KMS-11 (cell line): ENCODE results near the gene ACTBL2.

ENCODE experiments used
- H2AFZ ChIP-seq: fragments of 200-600 bp; sonication (generic); 2 replicates; pipeline ENCODE4 v1.6.1; 2016; ENCODE audit warnings: antibody characterized with exemption, mixed run types, low read depth
- H3K27ac ChIP-seq: fragments of 200-600 bp; sonication (generic); 2 replicates; pipeline ENCODE4 v1.6.1; 2016; ENCODE audit warnings: mild to moderate bottlenecking, mixed run types
- H3K27me3 ChIP-seq: fragments of 200-600 bp; sonication (generic); 2 replicates; pipeline ENCODE4 v1.6.1; 2017; ENCODE audit warnings: mild to moderate bottlenecking, low read depth, mixed run types, moderate library complexity; ENCODE audit not compliant: insufficient read depth
- H3K36me3 ChIP-seq: fragments of 200-600 bp; sonication (generic); 2 replicates; pipeline ENCODE4 v1.6.1; 2017; ENCODE audit warnings: mild to moderate bottlenecking, mixed run types; ENCODE audit not compliant: insufficient read depth
- H3K4me1 ChIP-seq: fragments of 200-600 bp; sonication (generic); 2 replicates; pipeline ENCODE4 v1.6.1; 2016; ENCODE audit warnings: mild to moderate bottlenecking, low read depth, mixed run types; ENCODE audit not compliant: poor library complexity, severe bottlenecking
- H3K4me2 ChIP-seq: fragments of 200-600 bp; sonication (generic); 2 replicates; pipeline ENCODE4 v1.7.0; 2016; ENCODE audit warnings: mild to moderate bottlenecking, mixed run types
- H3K4me3 ChIP-seq: fragments of 200-600 bp; sonication (generic); IDR thresholded peaks from 2 replicates; pipeline ENCODE4 v1.6.1; 2017; ENCODE audit warnings: low read depth, low read length, mixed read lengths; ENCODE audit not compliant: insufficient read depth
- H3K79me2 ChIP-seq: fragments of 200-600 bp; sonication (generic); 2 replicates; pipeline ENCODE4 v1.6.1; 2016; ENCODE audit warnings: low read depth, mixed run types; ENCODE audit not compliant: insufficient read depth
- H3K9ac ChIP-seq: fragments of 200-600 bp; sonication (generic); 2 replicates; pipeline ENCODE4 v1.6.1; 2016; ENCODE audit warnings: mild to moderate bottlenecking, mixed run types
- H4K20me1 ChIP-seq: fragments of 200-600 bp; sonication (generic); 2 replicates; pipeline ENCODE4 v1.6.1; 2016; ENCODE audit warnings: mild to moderate bottlenecking, mixed run types; ENCODE audit not compliant: insufficient read depth
- TF ChIP-seq, protein P1 (sequence below): fragments of 200-600 bp; sonication (generic); conservative IDR thresholded peaks from 2 replicates; pipeline ENCODE4 v1.6.1; 2017; ENCODE audit warnings: low read depth, mild to moderate bottlenecking, antibody characterized with exemption, low read length, moderate library complexity, mixed read lengths

The ACTBL2 gene

DNA sequence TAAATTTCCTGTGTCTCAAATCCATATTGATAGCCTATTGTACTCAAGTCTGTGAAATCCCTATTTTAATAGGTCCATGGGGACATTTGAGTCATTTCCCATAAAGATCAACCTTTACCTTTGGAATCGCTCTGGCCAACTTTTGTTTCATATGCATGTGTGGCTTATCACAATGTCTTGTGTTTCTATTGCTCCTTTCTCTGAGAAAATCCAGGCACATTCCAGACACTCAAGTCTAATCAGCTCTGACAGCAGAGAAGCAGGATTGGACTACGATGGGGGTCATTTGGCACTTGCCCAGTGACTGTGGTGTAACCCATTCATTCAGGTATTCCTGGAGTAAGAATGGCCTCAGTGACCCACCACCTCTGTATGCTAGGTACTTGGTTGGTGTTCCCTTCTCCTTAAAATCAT lies 48.4 kb downstream of the ACTBL2 start:
- H2AFZ ChIP-seq, result no peak overlapping the region
- no peak overlapping the region for H3K9ac ChIP-seq
- H3K27ac ChIP-seq, result no peak overlapping the region
- H3K4me3 ChIP-seq, result no peak overlapping the region
- no peaks in the 10 kb centered on the region for H4K20me1 ChIP-seq
- H3K27me3 ChIP-seq, result no peaks in the 10 kb centered on the region
- H3K4me1 ChIP-seq, result no peaks in the 10 kb centered on the region
- TF ChIP-seq, protein P1, sequence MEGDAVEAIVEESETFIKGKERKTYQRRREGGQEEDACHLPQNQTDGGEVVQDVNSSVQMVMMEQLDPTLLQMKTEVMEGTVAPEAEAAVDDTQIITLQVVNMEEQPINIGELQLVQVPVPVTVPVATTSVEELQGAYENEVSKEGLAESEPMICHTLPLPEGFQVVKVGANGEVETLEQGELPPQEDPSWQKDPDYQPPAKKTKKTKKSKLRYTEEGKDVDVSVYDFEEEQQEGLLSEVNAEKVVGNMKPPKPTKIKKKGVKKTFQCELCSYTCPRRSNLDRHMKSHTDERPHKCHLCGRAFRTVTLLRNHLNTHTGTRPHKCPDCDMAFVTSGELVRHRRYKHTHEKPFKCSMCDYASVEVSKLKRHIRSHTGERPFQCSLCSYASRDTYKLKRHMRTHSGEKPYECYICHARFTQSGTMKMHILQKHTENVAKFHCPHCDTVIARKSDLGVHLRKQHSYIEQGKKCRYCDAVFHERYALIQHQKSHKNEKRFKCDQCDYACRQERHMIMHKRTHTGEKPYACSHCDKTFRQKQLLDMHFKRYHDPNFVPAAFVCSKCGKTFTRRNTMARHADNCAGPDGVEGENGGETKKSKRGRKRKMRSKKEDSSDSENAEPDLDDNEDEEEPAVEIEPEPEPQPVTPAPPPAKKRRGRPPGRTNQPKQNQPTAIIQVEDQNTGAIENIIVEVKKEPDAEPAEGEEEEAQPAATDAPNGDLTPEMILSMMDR, result no peak
- no peaks in the 10 kb centered on the region for H3K36me3 ChIP-seq
- H3K4me2 ChIP-seq, result no peak overlapping the region
- H3K79me2 ChIP-seq, result no peaks in the 10 kb centered on the region

DNA sequence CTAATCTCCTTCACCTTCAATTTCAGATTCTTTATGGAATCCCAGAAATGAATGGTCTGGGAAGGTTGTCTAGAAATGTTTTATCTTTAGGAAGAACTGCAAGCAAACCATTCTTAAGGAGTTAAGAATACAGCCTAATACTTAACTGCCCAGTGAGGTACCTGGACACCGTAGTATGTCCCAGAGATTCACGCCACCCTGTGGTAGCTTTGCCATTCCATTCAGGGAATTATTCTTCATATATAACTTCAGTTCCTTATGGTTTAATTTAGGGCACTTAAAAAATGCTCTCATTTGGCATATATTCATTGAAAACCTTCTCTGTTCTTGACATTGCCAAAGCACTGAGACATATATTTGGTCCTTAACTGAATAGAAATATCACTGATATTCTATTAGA lies 49.7 kb downstream of the ACTBL2 start:
- TF ChIP-seq, protein P1, result no peak
- no peaks in the 10 kb centered on the region for H3K36me3 ChIP-seq
- H3K27ac ChIP-seq, result no peak overlapping the region
- no peak overlapping the region for H2AFZ ChIP-seq
- no peaks in the 10 kb centered on the region for H3K4me1 ChIP-seq
- H3K4me3 ChIP-seq, result no peak overlapping the region
- H3K4me2 ChIP-seq, result no peak overlapping the region
- H3K9ac ChIP-seq, result no peak overlapping the region
- no peaks in the 10 kb centered on the region for H3K79me2 ChIP-seq
- no peaks in the 10 kb centered on the region for H4K20me1 ChIP-seq
- H3K27me3 ChIP-seq, result no peaks in the 10 kb centered on the region

DNA sequence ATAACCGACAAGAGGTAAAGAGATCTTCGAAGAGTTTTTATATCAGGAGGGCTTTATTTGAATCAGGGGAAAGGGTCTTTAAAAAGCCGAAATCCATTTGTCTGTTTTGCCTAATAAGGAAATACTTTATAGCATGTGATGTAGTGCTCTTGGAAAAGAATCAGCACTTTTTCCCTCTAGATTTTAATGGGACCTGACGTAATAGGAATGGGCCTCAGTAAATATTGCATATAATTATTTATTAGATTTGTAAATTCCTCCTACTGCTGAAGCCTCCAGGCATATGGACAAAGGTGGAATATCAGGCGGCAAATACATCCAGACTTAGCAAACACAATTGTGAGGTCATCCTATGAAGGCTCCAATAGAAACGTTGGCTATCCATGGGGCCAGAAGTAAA lies 50.9 kb downstream of the ACTBL2 start:
- Histone ChIP-seq H4K20me1 (no peaks in the 10 kb centered on the region), H3K27me3 (no peaks in the 10 kb centered on the region), H2AFZ (no peak overlapping the region), H3K27ac (no peak overlapping the region), H3K4me2 (no peak overlapping the region), H3K36me3 (no peaks in the 10 kb centered on the region), H3K4me1 (no peaks in the 10 kb centered on the region), H3K4me3 (no peak overlapping the region), H3K9ac (no peak overlapping the region), H3K79me2 (no peaks in the 10 kb centered on the region)
- TF ChIP-seq, protein P1, result no peak
